Activated naive CD4-positive, alpha-beta T cell treated with anti-CD3 and anti-CD28 coated beads, Interleukin-2, amount 50 U/mL, for 24 hours (primary cell): ENCODE results near the gene TAAR1.
"Not testable (repeated sequence)": the region's sequence is repeated elsewhere in the genome, so short reads cannot be mapped to it uniquely, and the experiment has no call there.

Experiments used
- H3K27ac Mint-ChIP-seq: one replicate; pipeline ENCODE4 v1.8.0; 2021; ENCODE audit warnings: mild to moderate bottlenecking, mixed read lengths
- H3K27me3 Mint-ChIP-seq: one replicate; pipeline ENCODE4 v1.8.0; 2021; ENCODE audit warnings: mixed read lengths
- H3K36me3 Mint-ChIP-seq: one replicate; pipeline ENCODE4 v1.8.0; 2021; ENCODE audit warnings: mixed read lengths
- H3K4me1 Mint-ChIP-seq: one replicate; pipeline ENCODE4 v1.8.0; 2021; ENCODE audit warnings: mixed read lengths
- H3K4me3 Mint-ChIP-seq: one replicate; pipeline ENCODE4 v1.8.0; 2021; ENCODE audit warnings: mild to moderate bottlenecking, mixed read lengths
- H3K9me3 Mint-ChIP-seq: one replicate; pipeline ENCODE4 v1.8.0; 2021; ENCODE audit warnings: mixed read lengths

Gene TAAR1

GRCh38 chr6:132633362-132633761 lies 25.6 kb downstream of the TAAR1 start:
- Mint-ChIP-seq H3K27me3 (peaks cover 30% of the 10 kb centered on the region), H3K27ac (no peak overlapping the region), H3K4me1 (no peaks in the 10 kb centered on the region), H3K4me3 (no peak overlapping the region), H3K36me3 (no peaks in the 10 kb centered on the region), H3K9me3 (no peaks in the 10 kb centered on the region)

- no peaks in the 10 kb centered on the region for H3K4me1 Mint-ChIP-seq
- H3K4me3 Mint-ChIP-seq, result no peak within 1 kb of the TSS
- peaks cover 5% of the 10 kb centered on the region for H3K27me3 Mint-ChIP-seq
- H3K9me3 Mint-ChIP-seq, result no peaks in the 10 kb centered on the region
- H3K36me3 Mint-ChIP-seq, result no peaks in the 10 kb centered on the region
- no peak within 1 kb of the TSS for H3K27ac Mint-ChIP-seq
These were observed 34.8 kb downstream of the TAAR1 start, which contains the start of gene TAAR2 for GRCh38 chr6:132624175-132624574. Gene TAAR2, minus strand, starts transcription at chr6:132624275. Its CDS starts 0 bp downstream, at chr6:132624275.

- no peaks in the 10 kb centered on the region for H3K9me3 Mint-ChIP-seq
- H3K36me3 Mint-ChIP-seq, result no peaks in the 10 kb centered on the region
- H3K27ac Mint-ChIP-seq, result no peak overlapping the region
- H3K4me3 Mint-ChIP-seq, result no peak overlapping the region
- H3K27me3 Mint-ChIP-seq, result peaks cover 6% of the 10 kb centered on the region
- no peaks in the 10 kb centered on the region for H3K4me1 Mint-ChIP-seq
These were observed 35.7 kb downstream of the TAAR1 start for GRCh38 chr6:132623106-132623845.

- Mint-ChIP-seq H3K4me1 (no peaks in the 10 kb centered on the region), H3K27ac (no peak overlapping the region), H3K4me3 (no peak overlapping the region), H3K36me3 (no peaks in the 10 kb centered on the region), H3K9me3 (no peaks in the 10 kb centered on the region), H3K27me3 (peaks cover 5% of the 10 kb centered on the region)
These were observed 42.3 kb downstream of the TAAR1 start for GRCh38 chr6:132616677-132617076.

- no peak overlapping the region for H3K27ac Mint-ChIP-seq
- H3K4me3 Mint-ChIP-seq, result peak overlapping the region; percentile 66
- no peaks in the 10 kb centered on the region for H3K9me3 Mint-ChIP-seq
- H3K36me3 Mint-ChIP-seq, result no peaks in the 10 kb centered on the region
- no peaks in the 10 kb centered on the region for H3K4me1 Mint-ChIP-seq
- H3K27me3 Mint-ChIP-seq, result peaks cover 5% of the 10 kb centered on the region
These were observed 44.4 kb downstream of the TAAR1 start for GRCh38 chr6:132614554-132614953.

GRCh38 chr6:132612449-132613108 lies 46.4 kb downstream of the TAAR1 start:
- H3K4me3 Mint-ChIP-seq, result no peak overlapping the region
- no peaks in the 10 kb centered on the region for H3K9me3 Mint-ChIP-seq
- no peaks in the 10 kb centered on the region for H3K36me3 Mint-ChIP-seq
- H3K27ac Mint-ChIP-seq, result no peak overlapping the region
- peaks cover 4% of the 10 kb centered on the region for H3K27me3 Mint-ChIP-seq
- no peaks in the 10 kb centered on the region for H3K4me1 Mint-ChIP-seq

- no peak overlapping the region for H3K27ac Mint-ChIP-seq
- H3K9me3 Mint-ChIP-seq, result no peaks in the 10 kb centered on the region
- no peaks in the 10 kb centered on the region for H3K4me1 Mint-ChIP-seq
- no peaks in the 10 kb centered on the region for H3K36me3 Mint-ChIP-seq
- H3K4me3 Mint-ChIP-seq, result no peak overlapping the region
- H3K27me3 Mint-ChIP-seq, result peaks cover 4% of the 10 kb centered on the region
These were observed 47.4 kb downstream of the TAAR1 start for GRCh38 chr6:132611616-132612015.

- Mint-ChIP-seq H3K36me3 (no peaks in the 10 kb centered on the region), H3K27ac (no peak overlapping the region), H3K4me3 (no peak overlapping the region), H3K4me1 (no peaks in the 10 kb centered on the region), H3K27me3 (no peaks in the 10 kb centered on the region), H3K9me3 (no peaks in the 10 kb centered on the region)
These were observed 51.3 kb downstream of the TAAR1 start for GRCh38 chr6:132607544-132608233.

GRCh38 chr6:132604635-132605152 lies 54.3 kb downstream of the TAAR1 start:
- Mint-ChIP-seq H3K27me3 (peaks cover 6% of the 10 kb centered on the region), H3K4me1 (no peaks in the 10 kb centered on the region), H3K27ac (no peak overlapping the region), H3K36me3 (no peaks in the 10 kb centered on the region), H3K4me3 (no peak overlapping the region), H3K9me3 (no peaks in the 10 kb centered on the region)

- not testable (repeated sequence) for H3K27ac Mint-ChIP-seq, H3K4me1 Mint-ChIP-seq, H3K36me3 Mint-ChIP-seq, H3K4me3 Mint-ChIP-seq, H3K9me3 Mint-ChIP-seq
- peaks cover 13% of the 10 kb centered on the region for H3K27me3 Mint-ChIP-seq
These were observed 58.1 kb downstream of the TAAR1 start for GRCh38 chr6:132600900-132601299.

- Mint-ChIP-seq H3K27me3 (peaks cover 15% of the 10 kb centered on the region), H3K4me3 (no peak overlapping the region), H3K4me1 (no peaks in the 10 kb centered on the region), H3K9me3 (no peaks in the 10 kb centered on the region), H3K27ac (no peak overlapping the region), H3K36me3 (no peaks in the 10 kb centered on the region)
These were observed 60.5 kb downstream of the TAAR1 start for GRCh38 chr6:132598473-132598872.

- no peak overlapping the region for H3K27ac Mint-ChIP-seq
- no peaks in the 10 kb centered on the region for H3K9me3 Mint-ChIP-seq
- no peak overlapping the region for H3K4me3 Mint-ChIP-seq
- peaks cover 12% of the 10 kb centered on the region for H3K27me3 Mint-ChIP-seq
- no peaks in the 10 kb centered on the region for H3K36me3 Mint-ChIP-seq
- H3K4me1 Mint-ChIP-seq, result no peaks in the 10 kb centered on the region
These were observed 62.8 kb downstream of the TAAR1 start for GRCh38 chr6:132596201-132596600.
